GM12892 (cell line): Measurements from ENCODE around the gene CLDN14.

Experiments used
- POLR2AphosphoS5 ChIP-seq: IDR thresholded peaks from 2 replicates; pipeline ENCODE4 v1.6.1; 2011; ENCODE audit warnings: low read depth, low read length, control low read depth
- TAF1 ChIP-seq: IDR thresholded peaks from 2 replicates; pipeline ENCODE4 v1.6.1; 2011; ENCODE audit warnings: low read depth, mild to moderate bottlenecking, control low read depth, low read length, borderline replicate concordance

- TF ChIP-seq POLR2AphosphoS5, result no peak
- no peak for TF ChIP-seq TAF1
Observed at GRCh38 chr21:36512971-36513370, 33.0 kb upstream of the CLDN14 start.
